Gastrocnemius medialis (tissue), 4 donors: ENCODE results near the gene AP3B1. TPM values are rescaled to one million over a fixed set of nuclear protein-coding genes. Genes with fewer than 3 reads are reported as not detected.

Source experiments
- ATAC-seq, 2 donors: fragments of 150-250 bp; one replicate each; pipeline ENCODE4 v1.9.1; 2016
- DNase-seq, 2 donors: peaks; one replicate each; pipeline ENCODE4 v3.0.0-alpha.2; 2019
- H3K27ac ChIP-seq, 4 donors: fragments of 200-600 bp; sonication (generic); 1 replicate in 1 of 4; 2 replicates in 3 of 4; pipeline ENCODE4 v1.5.1; 2016 to 2018; ENCODE audit warnings: mild to moderate bottlenecking in 2 of 4, moderate library complexity in 1 of 4
- H3K27me3 ChIP-seq, 3 donors: fragments of 200-600 bp; sonication (generic) in 2 of 3; 1 replicate in 1 of 3; 2 replicates in 2 of 3; pipeline versions ENCODE4 v1.5.1 to v1.6.0; 2016 to 2019; ENCODE audit warnings: mild to moderate bottlenecking in 1 of 3, moderate library complexity in 1 of 3
- H3K36me3 ChIP-seq, 2 donors: fragments of 200-600 bp; sonication (generic) in 1 of 2; one replicate each; pipeline ENCODE4 v1.5.1; 2017 to 2018
- H3K4me1 ChIP-seq, 2 donors: fragments of 200-600 bp; sonication (generic) in 1 of 2; one replicate each; pipeline ENCODE4 v1.5.1; 2016 to 2017; ENCODE audit warnings: mild to moderate bottlenecking in 2 of 2
- H3K4me3 ChIP-seq, 4 donors: fragments of 200-600 bp; sonication (generic) in 3 of 4; 1 replicate in 1 of 4; 2 replicates in 3 of 4; pipeline ENCODE4 v1.5.1; 2016 to 2019; ENCODE audit warnings: mild to moderate bottlenecking in 2 of 4
- H3K9me3 ChIP-seq, 3 donors: fragments of 200-600 bp; sonication (generic) in 2 of 3; 1 replicate in 1 of 3; 2 replicates in 2 of 3; pipeline ENCODE4 v1.5.1; 2016 to 2019
- POLR2A ChIP-seq, 2 donors: fragments of 450-650 bp; IDR thresholded peaks; one replicate each; pipeline ENCODE4 v1.6.1; 2017; ENCODE audit warnings: antibody characterized with exemption in 2 of 2, mild to moderate bottlenecking in 2 of 2, moderate library complexity in 2 of 2
- in situ Hi-C, 4 donors: fragments of 200-750 bp; cut with MboI; loops; one replicate each; pipeline versions ENCODE4 v1.15.0 to v1.8.0; 2017; ENCODE audit warnings: low sequenced_read_pairs in 4 of 4
- intact Hi-C: fragments of 100-400 bp; cut with DNase I; formaldehyde crosslinking; loops from one replicate; pipeline ENCODE4 v1.15.1; 2023; ENCODE audit warnings: low total_unique reads
- total RNA-seq, 4 donors: library from RNA; depleted of rRNA; stranded (reverse); fragments of >200 nt; gene quantifications; one replicate each; pipeline versions ENCODE4 v1.1.0 to v1.2.3, GENCODE V29; 2016
- TF ChIP-seq, protein P1 (sequence below), 5 experiments: fragments of 450-650 bp in 3 of 5; fragments of 200-600 bp in 2 of 5; sonication (generic) in 2 of 5; IDR thresholded peaks in 4 of 5; conservative IDR thresholded peaks in 1 of 5; 1 replicate in 4 of 5; 2 replicates in 1 of 5; pipeline ENCODE4 v1.5.1; 2016 to 2019; ENCODE audit warnings: antibody characterized with exemption in 5 of 5, mild to moderate bottlenecking in 3 of 5, moderate library complexity in 3 of 5

AP3B1 gene
- total RNA-seq, 4 donors from 2014 or later = 17.9 to 26.0 (median 22.6) TPM

DNA sequence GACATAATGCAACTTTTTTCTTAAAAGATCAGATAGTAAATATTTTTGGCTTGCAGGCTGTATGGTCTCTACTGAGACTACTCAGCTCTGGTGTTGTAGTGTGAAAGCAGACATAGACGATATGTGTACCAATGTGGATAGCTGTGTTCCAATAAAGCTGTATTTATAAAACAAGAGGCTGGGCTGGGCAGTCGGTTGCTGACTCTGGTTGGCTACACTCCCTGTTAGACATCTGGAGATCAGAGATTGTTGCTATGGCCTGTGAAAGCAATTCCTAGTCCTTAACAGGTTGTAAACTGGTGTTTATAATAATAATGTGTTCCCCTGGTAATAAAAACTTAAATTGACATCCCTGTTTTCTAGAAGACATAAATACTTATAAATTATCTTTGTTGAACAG lies 41.5 kb upstream of the AP3B1 start:
- Histone ChIP-seq H3K27ac (no peak overlapping the region), H3K4me1 (no peaks in the 10 kb centered on the region), H3K9me3 (no peaks in the 10 kb centered on the region), H3K36me3 (no peaks in the 10 kb centered on the region), H3K4me3 (no peak overlapping the region), H3K27me3 (no peaks in the 10 kb centered on the region)
- in situ Hi-C loops (no loop called here), intact Hi-C loops (no loop called here)
- DNase-seq (no peak), ATAC-seq (no peak)
- TF ChIP-seq, protein P1, sequence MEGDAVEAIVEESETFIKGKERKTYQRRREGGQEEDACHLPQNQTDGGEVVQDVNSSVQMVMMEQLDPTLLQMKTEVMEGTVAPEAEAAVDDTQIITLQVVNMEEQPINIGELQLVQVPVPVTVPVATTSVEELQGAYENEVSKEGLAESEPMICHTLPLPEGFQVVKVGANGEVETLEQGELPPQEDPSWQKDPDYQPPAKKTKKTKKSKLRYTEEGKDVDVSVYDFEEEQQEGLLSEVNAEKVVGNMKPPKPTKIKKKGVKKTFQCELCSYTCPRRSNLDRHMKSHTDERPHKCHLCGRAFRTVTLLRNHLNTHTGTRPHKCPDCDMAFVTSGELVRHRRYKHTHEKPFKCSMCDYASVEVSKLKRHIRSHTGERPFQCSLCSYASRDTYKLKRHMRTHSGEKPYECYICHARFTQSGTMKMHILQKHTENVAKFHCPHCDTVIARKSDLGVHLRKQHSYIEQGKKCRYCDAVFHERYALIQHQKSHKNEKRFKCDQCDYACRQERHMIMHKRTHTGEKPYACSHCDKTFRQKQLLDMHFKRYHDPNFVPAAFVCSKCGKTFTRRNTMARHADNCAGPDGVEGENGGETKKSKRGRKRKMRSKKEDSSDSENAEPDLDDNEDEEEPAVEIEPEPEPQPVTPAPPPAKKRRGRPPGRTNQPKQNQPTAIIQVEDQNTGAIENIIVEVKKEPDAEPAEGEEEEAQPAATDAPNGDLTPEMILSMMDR (IDR thresholded peaks at IDR 0.05 in 4 of 5, conservative IDR thresholded peaks at IDR 0.05 in 1 of 5) = no peak
- TF ChIP-seq POLR2A (IDR thresholded peaks at IDR 0.05) = no peak

DNA sequence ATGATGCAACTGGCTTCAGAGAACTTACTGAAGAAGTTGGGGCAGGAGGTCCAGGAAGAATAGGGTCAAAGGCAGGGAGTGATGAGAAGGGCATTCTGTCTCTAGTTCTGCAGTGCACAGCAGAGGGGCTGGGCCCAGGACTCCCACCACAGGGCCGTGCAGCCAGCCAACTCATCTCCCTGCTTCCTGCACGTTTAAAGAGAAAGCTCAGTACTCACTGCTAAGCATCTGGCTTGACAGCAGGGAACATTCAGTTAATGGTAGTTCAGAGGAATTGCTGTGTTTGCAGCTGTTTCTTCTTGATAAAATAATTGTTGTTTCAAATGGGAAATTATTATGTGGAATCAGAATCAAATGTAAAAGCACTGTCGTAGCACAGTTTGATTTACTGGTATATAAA lies 40.3 kb upstream of the AP3B1 start:
- intact Hi-C loops (no loop called here), in situ Hi-C loops (no loop called here)
- TF ChIP-seq, protein P1 (IDR thresholded peaks at IDR 0.05 in 4 of 5, conservative IDR thresholded peaks at IDR 0.05 in 1 of 5) = no peak
- no peak for TF ChIP-seq POLR2A (IDR thresholded peaks at IDR 0.05)
- Histone ChIP-seq H3K27ac (no peak overlapping the region), H3K9me3 (no peaks in the 10 kb centered on the region), H3K4me3 (no peak overlapping the region), H3K27me3 (no peaks in the 10 kb centered on the region), H3K36me3 (no peaks in the 10 kb centered on the region), H3K4me1 (no peaks in the 10 kb centered on the region)
- ATAC-seq = no peak
- no peak for DNase-seq

DNA sequence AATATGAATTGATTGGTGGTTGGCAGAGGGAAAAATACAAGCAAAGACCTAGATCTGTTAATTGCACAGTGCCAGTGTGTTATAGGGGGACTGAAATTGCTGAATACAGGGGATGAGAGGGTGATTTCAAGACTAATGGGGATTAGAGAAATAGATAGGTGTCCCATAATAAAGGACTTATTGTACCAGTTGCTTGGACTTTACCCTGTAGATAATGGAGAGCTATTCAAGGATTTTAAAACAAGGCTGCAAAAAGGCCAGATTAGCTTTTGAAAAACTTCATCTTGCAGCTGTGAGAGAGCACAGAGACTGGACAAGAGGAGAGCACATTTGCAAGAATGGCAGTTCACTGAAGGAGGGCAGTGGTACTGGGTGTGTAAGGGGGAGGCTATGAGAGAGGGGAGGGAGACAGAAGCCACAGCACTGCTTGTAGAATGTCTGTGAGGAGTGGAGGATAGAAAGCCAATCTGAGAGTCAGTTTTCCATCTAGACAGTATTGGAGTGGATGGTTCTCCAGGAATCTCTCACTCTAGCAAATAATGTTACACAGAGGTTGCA lies 37.1 kb upstream of the AP3B1 start:
- Histone ChIP-seq H3K4me3 (no peak overlapping the region), H3K36me3 (no peaks in the 10 kb centered on the region), H3K27ac (no peak overlapping the region), H3K27me3 (no peaks in the 10 kb centered on the region), H3K9me3 (no peaks in the 10 kb centered on the region), H3K4me1 (no peaks in the 10 kb centered on the region)
- intact Hi-C loops = no loop called here
- no peak for DNase-seq
- no peak for ATAC-seq
- no peak for TF ChIP-seq POLR2A (IDR thresholded peaks at IDR 0.05)
- TF ChIP-seq, protein P1 (IDR thresholded peaks at IDR 0.05 in 4 of 5, conservative IDR thresholded peaks at IDR 0.05 in 1 of 5) = no peak
- in situ Hi-C loops = no loop called here

DNA sequence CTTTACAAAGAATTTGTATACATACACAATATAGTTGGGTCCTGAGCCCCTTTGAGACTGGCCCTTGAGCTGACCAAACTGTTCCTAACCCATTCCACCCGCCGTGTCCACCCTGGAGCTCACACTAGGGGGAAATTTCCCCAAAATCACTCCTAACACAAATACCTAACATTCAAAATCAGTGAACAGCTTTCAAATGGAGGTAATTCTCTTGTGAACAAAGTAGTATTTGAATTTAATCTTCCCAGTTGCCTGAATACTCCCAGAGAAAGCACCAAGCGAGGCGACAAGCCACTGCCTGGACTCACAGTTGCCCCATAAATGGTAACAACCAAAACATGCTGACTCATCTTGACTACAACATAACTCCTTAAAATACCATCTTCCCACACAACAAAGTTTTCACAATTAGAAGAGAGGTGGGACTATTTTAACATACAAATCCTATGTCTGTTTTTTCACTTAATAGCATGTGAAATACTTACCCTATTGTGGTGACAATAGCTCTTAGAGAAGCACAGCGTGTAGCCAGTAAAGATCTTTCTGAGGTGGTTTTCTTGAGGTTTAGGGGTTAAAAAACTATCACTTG lies 34.2 kb upstream of the AP3B1 start:
- in situ Hi-C loops = no loop called here
- Histone ChIP-seq H3K36me3 (no peaks in the 10 kb centered on the region), H3K27me3 (no peaks in the 10 kb centered on the region), H3K4me3 (no peak overlapping the region), H3K27ac (no peak overlapping the region), H3K4me1 (no peaks in the 10 kb centered on the region), H3K9me3 (no peaks in the 10 kb centered on the region)
- DNase-seq = no peak
- ATAC-seq = no peak
- intact Hi-C loops = no loop called here
- no peak for TF ChIP-seq POLR2A (IDR thresholded peaks at IDR 0.05)
- TF ChIP-seq, protein P1 (IDR thresholded peaks at IDR 0.05 in 4 of 5, conservative IDR thresholded peaks at IDR 0.05 in 1 of 5) = no peak
